ES-I3 (cell line): ENCODE data around the gene DAW1.
"Not testable (repeated sequence)": the region's sequence is repeated elsewhere in the genome, so short reads cannot be mapped to it uniquely, and the experiment has no call there.

Experiments
- H3K36me3 ChIP-seq: 2 replicates; pipeline ENCODE4 v1.6.1; 2013; ENCODE audit warnings: mild to moderate bottlenecking, low read length, control low read depth, moderate library complexity; ENCODE audit not compliant: insufficient read depth
- H3K4me1 ChIP-seq: 2 replicates; pipeline ENCODE4 v1.6.1; 2013; ENCODE audit warnings: mild to moderate bottlenecking, control low read depth, low read length; ENCODE audit not compliant: insufficient read depth
- H3K9ac ChIP-seq: 2 replicates; pipeline ENCODE4 v1.6.1; 2013; ENCODE audit warnings: low read depth, mild to moderate bottlenecking, low read length, moderate library complexity
- H3K9me3 ChIP-seq: 2 replicates; pipeline ENCODE4 v1.6.1; 2013; ENCODE audit warnings: mild to moderate bottlenecking, low read length, moderate library complexity; ENCODE audit not compliant: control insufficient read depth, insufficient read depth

The DAW1 gene, protein sequence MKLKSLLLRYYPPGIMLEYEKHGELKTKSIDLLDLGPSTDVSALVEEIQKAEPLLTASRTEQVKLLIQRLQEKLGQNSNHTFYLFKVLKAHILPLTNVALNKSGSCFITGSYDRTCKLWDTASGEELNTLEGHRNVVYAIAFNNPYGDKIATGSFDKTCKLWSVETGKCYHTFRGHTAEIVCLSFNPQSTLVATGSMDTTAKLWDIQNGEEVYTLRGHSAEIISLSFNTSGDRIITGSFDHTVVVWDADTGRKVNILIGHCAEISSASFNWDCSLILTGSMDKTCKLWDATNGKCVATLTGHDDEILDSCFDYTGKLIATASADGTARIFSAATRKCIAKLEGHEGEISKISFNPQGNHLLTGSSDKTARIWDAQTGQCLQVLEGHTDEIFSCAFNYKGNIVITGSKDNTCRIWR

DNA sequence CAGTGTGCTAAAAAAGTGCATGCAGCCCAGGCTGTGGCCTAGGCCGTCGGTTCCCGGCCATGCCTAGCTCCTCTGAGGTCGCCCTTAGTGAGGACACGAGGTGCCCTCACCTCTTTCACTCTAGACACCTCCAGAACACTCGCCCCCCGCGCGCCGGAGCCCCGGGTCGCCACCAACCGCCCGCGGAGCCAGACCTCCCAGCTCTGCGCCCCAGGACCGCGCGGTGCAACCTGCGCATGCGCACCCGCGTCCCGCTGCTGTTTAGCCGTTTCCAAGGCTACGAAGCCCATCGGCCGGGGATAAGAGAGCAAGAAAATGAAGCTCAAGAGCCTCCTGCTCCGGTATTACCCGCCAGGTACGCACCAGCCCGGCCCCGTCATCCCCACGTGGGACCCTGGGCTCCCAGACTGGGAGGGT is at the start of gene DAW1:
DAW1 (plus strand) TSS at position 257 of the 417 bp plus-strand sequence; CDS start at position 316, 59 bp downstream.
- H3K36me3 ChIP-seq = no peaks in the 10 kb centered on the region
- no peaks in the 10 kb centered on the region; the same call in 1 of the 2 replicates for H3K4me1 ChIP-seq
- H3K9me3 ChIP-seq = no peaks in the 10 kb centered on the region
- H3K9ac ChIP-seq = no peak within 1 kb of the TSS

DNA sequence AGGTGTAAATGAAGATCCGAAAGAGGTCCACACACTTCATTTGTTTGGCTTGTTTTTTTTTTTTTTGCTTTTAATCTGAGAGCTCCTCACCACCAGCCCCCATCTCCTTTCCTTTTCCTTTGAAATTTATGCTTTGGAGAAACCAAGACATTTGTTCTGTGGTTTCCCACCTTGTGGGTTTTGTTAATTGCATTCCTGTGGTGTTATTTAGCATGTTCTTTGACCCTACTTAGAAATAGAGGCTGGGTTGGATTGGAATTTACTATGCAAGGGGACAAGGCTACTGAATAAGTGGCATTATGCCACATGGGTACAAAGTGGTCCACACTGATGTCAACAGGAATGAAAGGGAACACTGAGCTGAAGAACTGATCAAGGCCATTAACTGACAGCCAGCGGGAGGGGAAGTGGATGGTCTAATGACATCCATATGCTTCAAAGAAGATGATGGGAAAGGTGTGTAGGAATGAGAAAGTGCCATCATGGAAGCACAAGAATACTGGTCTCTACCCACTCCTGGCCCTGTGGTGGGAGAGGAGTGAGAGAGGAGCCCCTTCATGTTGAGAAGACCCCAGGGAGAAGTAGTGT is 48.9 kb upstream of the DAW1 start:
- H3K4me1 ChIP-seq = peaks cover 13% of the 10 kb centered on the region; the same call in 1 of the 2 replicates
- no peaks in the 10 kb centered on the region for H3K36me3 ChIP-seq
- H3K9me3 ChIP-seq = no peaks in the 10 kb centered on the region
- no peak overlapping the region for H3K9ac ChIP-seq

DNA sequence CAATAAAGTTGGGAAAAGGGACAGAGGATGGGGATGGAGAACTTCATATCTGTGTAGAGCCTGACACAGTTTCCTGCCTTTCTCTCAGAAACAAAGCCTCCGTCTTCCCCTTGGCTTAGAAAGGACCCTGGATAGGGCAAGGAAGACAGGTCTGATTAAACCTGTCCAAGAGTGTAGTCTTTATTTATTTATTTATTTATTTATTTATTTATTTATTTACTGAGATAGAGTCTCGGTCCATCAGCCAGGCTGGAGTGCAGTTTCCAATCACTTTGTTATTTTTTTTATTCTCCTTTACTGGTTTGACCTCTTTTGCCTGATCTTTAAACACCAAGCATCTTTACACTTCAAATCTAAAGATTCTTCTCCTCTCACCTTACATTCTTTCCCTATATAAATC is 47.5 kb upstream of the DAW1 start:
- H3K9ac ChIP-seq = no peak overlapping the region
- H3K4me1 ChIP-seq = peaks cover under 1% of the 10 kb centered on the region; the same call in 1 of the 2 replicates
- H3K36me3 ChIP-seq = no peaks in the 10 kb centered on the region
- no peaks in the 10 kb centered on the region for H3K9me3 ChIP-seq

DNA sequence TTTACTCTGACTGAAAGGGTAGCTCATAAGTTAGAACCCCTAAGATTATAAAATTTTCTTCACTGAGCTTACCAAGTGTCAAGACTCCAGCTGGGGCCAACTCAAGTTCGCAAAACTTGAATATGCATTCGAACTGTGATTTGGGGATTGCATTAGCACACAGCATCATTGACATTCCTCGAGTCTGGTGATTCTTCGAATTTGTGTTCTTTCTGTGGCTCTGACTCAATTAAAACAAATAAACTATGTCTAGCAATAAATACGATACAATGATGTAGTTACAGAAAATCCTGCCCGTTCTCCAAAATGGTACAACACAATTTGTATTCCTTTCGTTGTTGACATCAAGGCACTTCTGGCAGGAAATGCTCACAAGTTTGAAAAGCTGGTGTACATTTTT is 46.7 kb upstream of the DAW1 start:
- no peaks in the 10 kb centered on the region for H3K9me3 ChIP-seq
- no peaks in the 10 kb centered on the region for H3K4me1 ChIP-seq
- H3K9ac ChIP-seq = no peak overlapping the region
- no peaks in the 10 kb centered on the region for H3K36me3 ChIP-seq

DNA sequence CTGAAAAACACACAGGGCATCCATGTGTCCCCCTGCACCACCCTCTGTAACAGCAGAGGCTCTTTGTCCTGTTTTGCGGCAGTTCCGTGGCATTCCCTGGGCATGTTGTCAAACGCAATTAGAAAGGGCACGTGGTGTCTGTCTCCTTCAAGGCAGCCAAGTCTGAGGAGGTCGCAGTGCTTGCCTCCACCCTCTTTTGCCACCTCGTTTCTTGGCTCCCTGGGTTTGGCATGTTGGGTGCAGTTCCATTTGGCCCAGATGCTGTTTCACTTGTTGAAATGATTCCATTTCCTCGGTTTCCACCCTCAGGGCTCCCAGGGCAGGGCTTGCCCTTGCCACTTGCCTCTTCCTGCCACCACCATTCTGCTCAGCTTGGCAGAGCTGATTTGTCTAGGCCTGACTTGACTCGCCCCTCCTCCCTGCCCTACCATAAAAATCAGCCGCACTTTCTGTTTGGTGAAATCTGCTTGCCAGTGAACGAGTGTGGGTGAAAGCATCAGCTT is 45.4 kb upstream of the DAW1 start:
- no peaks in the 10 kb centered on the region for H3K4me1 ChIP-seq
- no peak overlapping the region for H3K9ac ChIP-seq
- H3K36me3 ChIP-seq = no peaks in the 10 kb centered on the region
- H3K9me3 ChIP-seq = no peaks in the 10 kb centered on the region

DNA sequence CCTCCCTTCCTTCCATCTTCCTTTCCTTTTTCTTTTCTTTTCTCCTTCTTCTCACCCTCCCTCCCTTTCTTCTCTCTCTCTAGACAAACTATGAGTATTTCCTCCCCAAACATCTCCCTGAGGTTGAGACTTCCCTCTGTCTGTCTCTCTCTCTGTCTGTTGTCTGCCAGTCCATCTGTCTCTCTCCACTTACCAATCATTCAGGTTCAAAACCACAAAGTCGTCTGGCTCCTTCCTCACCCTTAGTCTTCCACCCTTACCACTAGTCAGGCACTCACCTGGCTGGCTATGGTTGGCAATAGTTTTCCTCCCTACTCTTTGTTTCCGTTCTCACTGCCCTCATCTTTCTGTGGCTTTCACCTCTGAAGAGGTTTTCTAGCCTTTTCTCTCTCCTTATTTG is 44.9 kb upstream of the DAW1 start:
- H3K9me3 ChIP-seq = no peaks in the 10 kb centered on the region
- no peaks in the 10 kb centered on the region for H3K36me3 ChIP-seq
- no peak overlapping the region for H3K9ac ChIP-seq
- H3K4me1 ChIP-seq = no peaks in the 10 kb centered on the region

DNA sequence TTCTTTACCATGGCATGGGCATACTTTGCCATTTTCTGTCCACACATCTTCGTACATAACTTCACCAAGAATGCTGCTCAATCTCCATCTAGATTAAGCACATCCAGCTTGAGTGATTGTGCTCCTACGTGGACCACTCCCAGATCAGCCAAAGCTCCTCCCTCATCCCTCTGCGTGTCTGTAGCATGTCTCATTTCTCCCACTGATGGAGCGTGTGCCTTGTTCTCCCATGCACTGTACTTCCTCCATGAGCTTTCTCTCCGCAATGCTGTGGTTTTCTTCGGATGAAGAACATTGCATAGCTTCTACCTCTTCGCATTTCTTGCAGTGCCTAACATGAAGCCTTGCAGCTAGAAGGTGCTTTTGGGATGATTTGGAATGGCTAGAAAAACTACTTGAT is 44.3 kb upstream of the DAW1 start:
- H3K36me3 ChIP-seq = no peaks in the 10 kb centered on the region
- no peak overlapping the region for H3K9ac ChIP-seq
- H3K4me1 ChIP-seq = no peaks in the 10 kb centered on the region
- no peaks in the 10 kb centered on the region for H3K9me3 ChIP-seq

DNA sequence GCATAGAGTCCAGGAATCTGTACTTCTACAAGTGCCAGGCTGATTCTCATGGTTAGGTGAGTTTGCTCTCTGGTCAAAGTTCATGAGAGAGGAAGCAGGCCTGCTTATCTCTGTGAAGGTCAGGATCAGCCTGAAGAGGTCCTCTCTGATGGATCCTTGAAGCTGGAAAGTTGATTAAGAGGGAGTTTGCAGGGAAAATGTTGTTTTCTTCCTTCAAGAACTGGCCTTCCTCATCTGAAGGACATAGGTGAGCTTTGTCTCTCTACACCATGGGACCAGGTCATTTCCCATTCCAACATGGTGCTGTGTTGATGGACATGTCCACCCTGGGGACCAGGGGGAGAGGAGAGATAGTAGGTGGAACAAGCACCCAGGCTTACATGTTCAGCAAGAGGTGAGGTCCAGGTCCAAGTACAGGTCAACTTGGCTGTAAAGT is 42.9 kb upstream of the DAW1 start:
- Histone ChIP-seq H3K36me3 (no peaks in the 10 kb centered on the region), H3K9me3 (no peaks in the 10 kb centered on the region), H3K9ac (no peak overlapping the region), H3K4me1 (no peaks in the 10 kb centered on the region)

DNA sequence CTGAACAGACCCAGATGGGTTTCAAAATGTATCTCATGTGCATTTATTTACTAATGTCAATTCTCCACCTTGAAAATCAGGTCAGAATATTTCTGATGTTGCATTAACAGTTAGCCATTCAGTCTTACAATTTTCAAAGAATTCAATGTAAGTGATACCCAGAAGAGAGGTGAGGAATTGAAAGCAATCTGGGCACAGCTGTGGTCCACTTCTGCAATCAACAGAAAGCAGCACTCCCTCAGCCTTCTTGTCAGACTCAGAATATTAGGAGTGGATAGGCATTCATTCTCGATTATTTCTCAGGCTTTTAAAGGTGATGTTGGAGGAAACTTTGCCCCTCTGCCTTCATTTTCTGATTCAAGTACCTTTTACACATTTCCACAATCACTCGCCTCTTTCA is 42.1 kb upstream of the DAW1 start:
- no peaks in the 10 kb centered on the region for H3K36me3 ChIP-seq
- H3K4me1 ChIP-seq = no peaks in the 10 kb centered on the region

DNA sequence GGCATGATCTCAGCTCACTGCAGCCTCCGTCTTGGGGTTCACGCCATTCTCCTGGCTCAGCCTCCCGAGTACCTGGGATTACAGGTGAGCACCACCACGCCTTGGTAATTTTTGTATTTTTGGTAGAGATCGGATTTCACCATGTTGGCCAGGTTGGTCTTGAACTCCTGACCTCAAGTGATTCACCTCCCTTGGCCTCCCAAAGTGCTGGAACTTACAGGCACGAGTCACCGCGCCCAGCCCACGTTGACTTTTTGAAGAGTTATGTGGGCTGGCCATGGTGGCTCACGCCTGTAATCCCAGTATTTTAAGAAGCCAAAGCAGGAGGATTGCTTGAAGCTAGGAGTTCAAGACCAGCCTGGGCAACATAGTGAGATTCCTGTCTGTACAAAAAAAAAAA is 37.0 kb upstream of the DAW1 start:
- no peaks in the 10 kb centered on the region for H3K9me3 ChIP-seq
- no peaks in the 10 kb centered on the region for H3K4me1 ChIP-seq

More for the DNA sequence above, 42.1 kb upstream of the DAW1 start:
- Histone ChIP-seq H3K9ac (no peak overlapping the region), H3K9me3 (no peaks in the 10 kb centered on the region)

DNA sequence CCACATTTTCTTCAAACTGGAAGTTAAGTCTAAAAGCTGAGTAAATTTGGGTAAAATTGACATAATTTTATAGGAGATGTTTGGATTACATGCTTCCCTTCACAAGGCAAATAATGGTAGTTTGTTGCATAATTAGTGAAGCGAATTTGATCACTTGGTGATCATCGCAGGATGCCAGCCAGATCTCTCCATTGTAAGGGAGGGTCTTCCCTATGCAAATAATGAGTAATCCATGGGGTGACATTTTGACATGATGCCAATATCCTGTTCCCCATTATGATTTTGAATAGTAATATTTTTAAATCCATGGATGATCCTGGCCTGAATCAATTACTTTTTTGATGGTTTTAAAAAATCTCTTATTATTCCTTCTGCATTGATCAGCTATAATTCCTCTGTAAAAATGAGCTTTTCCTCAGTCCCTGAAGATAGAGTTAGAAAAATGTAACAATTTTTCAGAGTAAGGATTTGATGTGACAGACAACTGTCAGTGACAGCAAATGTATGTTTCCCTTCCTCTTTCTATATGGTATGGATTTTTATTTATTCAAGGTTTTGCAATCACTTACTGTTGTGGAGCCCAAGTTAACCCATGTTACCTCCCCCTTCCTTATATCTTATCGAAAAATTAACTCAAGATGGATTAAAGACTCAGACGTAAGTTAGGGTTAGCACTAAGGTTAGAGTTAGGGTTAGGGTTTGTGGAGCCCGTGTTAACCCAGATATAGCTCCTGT is 36.3 kb upstream of the DAW1 start:
- Histone ChIP-seq H3K4me1 (no peaks in the 10 kb centered on the region), H3K9me3 (no peaks in the 10 kb centered on the region), H3K9ac (no peak overlapping the region), H3K36me3 (no peaks in the 10 kb centered on the region)

More for the DNA sequence above, 37.0 kb upstream of the DAW1 start:
- no peak overlapping the region for H3K9ac ChIP-seq
- no peaks in the 10 kb centered on the region for H3K36me3 ChIP-seq

DNA sequence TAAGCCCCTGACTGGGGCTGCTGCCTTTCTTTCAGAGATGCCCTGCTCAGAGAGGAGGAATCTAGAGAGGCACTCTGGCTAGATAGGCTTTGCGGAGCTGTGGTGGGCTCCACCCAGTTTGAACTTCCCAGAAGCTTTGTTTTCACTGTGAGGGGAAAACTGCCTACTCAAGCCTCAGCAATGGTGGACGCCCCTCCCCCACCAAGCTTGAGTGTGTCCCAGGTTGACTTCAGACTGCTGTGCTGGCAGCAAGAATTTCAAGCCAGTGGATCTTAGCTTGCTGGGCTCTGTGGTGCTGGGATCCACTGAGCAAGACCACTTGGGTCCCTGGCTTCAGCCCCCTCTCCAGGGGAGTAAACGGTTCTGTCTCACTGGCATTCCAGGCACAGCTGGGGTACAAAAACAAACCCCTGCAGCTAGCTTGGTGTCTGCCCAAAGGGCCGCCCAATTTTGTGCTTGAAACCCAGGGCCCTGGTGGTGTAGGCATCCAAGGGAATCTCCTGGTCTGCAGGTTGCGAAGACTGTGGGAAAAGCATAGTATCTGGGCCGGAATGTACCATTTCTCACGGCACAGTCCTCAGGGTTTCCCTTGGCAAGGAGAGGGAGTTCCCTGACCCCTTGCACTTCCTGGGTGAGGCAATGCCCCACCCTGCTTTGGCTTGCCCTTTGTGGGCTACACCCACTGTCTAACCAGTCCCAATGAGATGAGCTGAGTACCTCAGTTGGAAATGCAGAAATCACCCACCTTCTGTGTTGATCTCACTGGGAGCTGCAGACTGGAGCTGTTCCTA is 31.9 kb upstream of the DAW1 start:
- H3K9me3 ChIP-seq, H3K9ac ChIP-seq, H3K4me1 ChIP-seq, H3K36me3 ChIP-seq: not testable (repeated sequence)

DNA sequence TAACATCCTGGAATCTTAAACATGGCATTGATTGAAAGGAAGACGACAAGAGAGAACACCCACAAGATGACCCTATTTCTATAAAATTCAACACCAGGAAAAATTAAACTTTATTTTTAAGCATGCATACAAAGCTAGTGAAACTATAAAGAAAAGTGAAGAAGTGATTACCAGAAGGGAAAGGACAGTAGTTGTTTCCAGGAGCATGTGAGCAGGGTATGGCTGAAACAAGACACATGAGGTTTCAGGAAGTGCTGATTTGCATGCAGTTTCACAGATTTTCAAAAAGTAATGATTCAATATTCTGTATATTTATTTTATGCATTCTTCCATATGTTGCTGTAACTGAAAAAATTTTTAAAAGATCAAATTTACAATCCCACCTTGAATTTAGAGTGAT is 24.6 kb upstream of the DAW1 start:
- H3K36me3 ChIP-seq = no peaks in the 10 kb centered on the region
- H3K9me3 ChIP-seq = no peaks in the 10 kb centered on the region; the same call in 1 of the 2 replicates
- H3K4me1 ChIP-seq = no peaks in the 10 kb centered on the region
- no peak overlapping the region for H3K9ac ChIP-seq

DNA sequence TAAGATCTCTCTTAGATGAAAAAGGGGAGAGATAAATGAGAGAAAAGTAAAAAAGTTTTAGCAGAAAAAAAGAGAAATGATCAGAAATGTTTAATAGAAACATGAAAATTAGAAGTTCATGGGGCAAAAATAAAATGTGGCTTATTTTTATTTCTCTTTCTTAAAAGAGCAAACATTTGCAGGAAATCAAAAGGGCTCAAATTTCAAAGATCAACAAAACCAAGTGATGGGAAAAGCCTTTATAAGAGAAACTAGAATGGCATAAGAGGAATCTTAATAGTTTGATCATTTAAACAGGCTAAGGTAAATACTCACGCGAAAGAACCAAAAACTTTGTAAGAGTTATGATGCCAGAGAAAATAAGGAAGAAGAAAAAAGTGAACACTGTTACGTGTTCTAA is 23.3 kb upstream of the DAW1 start:
- H3K9me3 ChIP-seq = no peaks in the 10 kb centered on the region
- no peaks in the 10 kb centered on the region for H3K4me1 ChIP-seq
- no peaks in the 10 kb centered on the region for H3K36me3 ChIP-seq
- no peak overlapping the region for H3K9ac ChIP-seq
